DLD1 (cell line): ENCODE measurements around the gene LARP6.
"Not testable (repeated sequence)": the region's sequence is repeated elsewhere in the genome, so short reads cannot be mapped to it uniquely, and the experiment has no call there.

Experiments
- in situ Hi-C: cut with HindIII; loops from 2 replicates; pipeline ENCODE4 v1.10.0; 2017; ENCODE audit warnings: low sequenced_read_pairs

Gene LARP6

GRCh38 chr15:70853973-70854665, at the start of gene LARP6:
Gene LARP6 (minus strand): TSS chr15:70854157. CDS start chr15:70854088, 69 bp downstream.
- in situ Hi-C loops, result no loop called here

GRCh38 chr15:70902107-70902506, 48.1 kb upstream of the LARP6 start:
- in situ Hi-C loops, result no loop called here

GRCh38 chr15:70892912-70893560, 39.1 kb upstream of the LARP6 start:
- in situ Hi-C loops, result no loop called here

GRCh38 chr15:70892002-70892911, 38.3 kb upstream of the LARP6 start, which contains the start of the genes LRRC49 and THAP10:
Gene LRRC49 (plus strand): TSS chr15:70892826. CDS start chr15:70892895, 69 bp downstream.
Gene THAP10 (minus strand): TSS chr15:70892433. CDS start chr15:70892272, 161 bp downstream.
- in situ Hi-C loops, result no loop called here

- in situ Hi-C loops, result no loop called here
Observed at GRCh38 chr15:70882361-70882760, 28.4 kb upstream of the LARP6 start.

GRCh38 chr15:70880781-70881180, 26.8 kb upstream of the LARP6 start:
- in situ Hi-C loops, result no loop called here

GRCh38 chr15:70879401-70879800, 25.4 kb upstream of the LARP6 start:
- in situ Hi-C loops, result no loop called here

GRCh38 chr15:70876683-70877082, 22.7 kb upstream of the LARP6 start:
- in situ Hi-C loops, result no loop called here

GRCh38 chr15:70876011-70876410, 22.1 kb upstream of the LARP6 start:
- in situ Hi-C loops, result no loop called here

GRCh38 chr15:70875001-70875782, 21.2 kb upstream of the LARP6 start:
- in situ Hi-C loops, result no loop called here

- in situ Hi-C loops, result no loop called here
Observed at GRCh38 chr15:70873232-70874054, 19.5 kb upstream of the LARP6 start.

- in situ Hi-C loops, result not testable (repeated sequence)
Observed at GRCh38 chr15:70871490-70871889, 17.5 kb upstream of the LARP6 start.

GRCh38 chr15:70870051-70870450, 16.1 kb upstream of the LARP6 start:
- in situ Hi-C loops, result no loop called here

GRCh38 chr15:70869346-70869745, 15.4 kb upstream of the LARP6 start:
- in situ Hi-C loops, result no loop called here

- in situ Hi-C loops, result no loop called here
Observed at GRCh38 chr15:70867911-70868467, 14.0 kb upstream of the LARP6 start.

- in situ Hi-C loops, result no loop called here
Observed at GRCh38 chr15:70866982-70867641, 13.2 kb upstream of the LARP6 start.

- in situ Hi-C loops, result no loop called here
Observed at GRCh38 chr15:70863450-70864218, 9.7 kb upstream of the LARP6 start.

- in situ Hi-C loops, result no loop called here
Observed at GRCh38 chr15:70859998-70860397, 6.0 kb upstream of the LARP6 start.
